Measurements from ENCODE around the gene ZNF552.
"Not testable (repeated sequence)": the region's sequence is repeated elsewhere in the genome, so short reads cannot be mapped to it uniquely, and the experiment has no call there.

- TF ChIP-seq CTCF, POLR2AphosphoS5, EP300 (IDR thresholded peaks at IDR 0.05): not testable (repeated sequence)
Observed at GRCh38 chr19:57796580-57796979, 18.1 kb downstream of the ZNF552 start.

All from suprapubic skin (tissue), 4 donors.